IPS-18a (cell line): ENCODE results near the gene WDR20.

Source experiments
- H3K27ac ChIP-seq: one replicate; pipeline ENCODE4 v1.5.1; 2013; ENCODE audit warnings: low read length
- H3K27me3 ChIP-seq: one replicate; pipeline ENCODE4 v1.6.1; 2013; ENCODE audit warnings: mild to moderate bottlenecking, low read length; ENCODE audit not compliant: control insufficient read depth, insufficient read depth
- H3K36me3 ChIP-seq: one replicate; pipeline ENCODE4 v1.6.1; 2013; ENCODE audit warnings: low read depth, low read length; ENCODE audit not compliant: control insufficient read depth
- H3K4me1 ChIP-seq: one replicate; pipeline ENCODE4 v1.6.1; 2013; ENCODE audit warnings: low read depth, low read length; ENCODE audit not compliant: control insufficient read depth
- H3K4me3 ChIP-seq: one replicate; pipeline ENCODE4 v1.5.1; 2013; ENCODE audit warnings: low read length
- H3K9ac ChIP-seq: one replicate; pipeline ENCODE4 v1.6.1; 2013; ENCODE audit warnings: mild to moderate bottlenecking, low read length, moderate library complexity
- H3K9me3 ChIP-seq: one replicate; pipeline ENCODE4 v1.6.1; 2013; ENCODE audit warnings: low read depth, low read length; ENCODE audit not compliant: control insufficient read depth

WDR20 gene

GRCh38 chr14:102177161-102177560 lies 37.5 kb downstream of the WDR20 start:
- Histone ChIP-seq H3K36me3 (no peaks in the 10 kb centered on the region), H3K4me3 (no peak overlapping the region), H3K27me3 (no peaks in the 10 kb centered on the region), H3K27ac (no peak overlapping the region), H3K9ac (no peak overlapping the region), H3K4me1 (no peaks in the 10 kb centered on the region), H3K9me3 (no peaks in the 10 kb centered on the region)

DNA sequence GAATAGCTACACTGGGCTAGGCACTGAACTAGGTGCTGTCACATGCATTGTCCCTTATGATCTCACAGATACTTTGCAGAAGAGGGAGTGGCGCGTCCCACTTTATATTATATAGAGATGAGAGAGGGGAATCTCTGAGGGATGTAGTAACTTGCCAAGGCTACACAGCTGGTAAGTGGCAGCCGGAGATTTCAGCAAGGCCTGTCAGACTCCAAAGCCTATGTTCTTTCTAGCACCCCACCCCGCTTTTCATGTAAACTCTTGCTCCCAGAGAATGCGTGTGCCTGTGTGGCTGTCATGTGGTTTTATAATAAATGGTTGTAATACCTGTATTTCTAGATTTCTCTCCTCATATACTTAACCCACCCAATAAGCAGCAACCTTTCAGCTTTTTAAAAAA lies 39.1 kb downstream of the WDR20 start:
- no peaks in the 10 kb centered on the region for H3K36me3 ChIP-seq
- H3K27me3 ChIP-seq = no peaks in the 10 kb centered on the region
- no peaks in the 10 kb centered on the region for H3K9me3 ChIP-seq
- H3K4me3 ChIP-seq = no peak overlapping the region
- no peak overlapping the region for H3K27ac ChIP-seq
- no peaks in the 10 kb centered on the region for H3K4me1 ChIP-seq
- H3K9ac ChIP-seq = no peak overlapping the region

- no peaks in the 10 kb centered on the region for H3K4me1 ChIP-seq
- H3K9me3 ChIP-seq = no peaks in the 10 kb centered on the region
- no peak overlapping the region for H3K4me3 ChIP-seq
- no peaks in the 10 kb centered on the region for H3K36me3 ChIP-seq
- H3K27me3 ChIP-seq = no peaks in the 10 kb centered on the region
- H3K27ac ChIP-seq = no peak overlapping the region
- H3K9ac ChIP-seq = no peak overlapping the region
Measured at GRCh38 chr14:102180248-102180998, 40.7 kb downstream of the WDR20 start.

- Histone ChIP-seq H3K9ac (no peak overlapping the region), H3K4me3 (no peak overlapping the region), H3K27ac (no peak overlapping the region), H3K4me1 (no peaks in the 10 kb centered on the region), H3K36me3 (no peaks in the 10 kb centered on the region), H3K27me3 (no peaks in the 10 kb centered on the region), H3K9me3 (no peaks in the 10 kb centered on the region)
Measured at GRCh38 chr14:102181187-102181586, 41.5 kb downstream of the WDR20 start.

DNA sequence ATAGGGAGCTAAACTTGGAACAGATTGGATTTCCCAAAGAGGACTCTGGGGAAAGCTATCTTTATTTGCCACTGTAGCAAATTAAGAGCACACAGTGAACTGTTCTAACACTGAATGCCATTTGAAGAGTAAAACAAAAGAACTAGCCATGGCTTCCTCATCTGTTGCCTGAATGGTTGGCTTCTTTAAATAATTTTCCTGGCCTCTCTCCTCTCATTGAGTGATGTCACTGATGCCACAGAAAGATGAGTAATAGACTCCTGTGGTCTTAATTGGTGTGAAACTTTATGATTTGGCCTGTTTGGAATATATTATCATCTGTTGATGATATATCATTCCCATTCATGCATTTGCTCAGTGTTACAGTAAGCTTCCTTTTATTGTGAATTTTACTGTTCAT lies 42.5 kb downstream of the WDR20 start:
- Histone ChIP-seq H3K4me1 (no peaks in the 10 kb centered on the region), H3K9ac (no peak overlapping the region)

DNA sequence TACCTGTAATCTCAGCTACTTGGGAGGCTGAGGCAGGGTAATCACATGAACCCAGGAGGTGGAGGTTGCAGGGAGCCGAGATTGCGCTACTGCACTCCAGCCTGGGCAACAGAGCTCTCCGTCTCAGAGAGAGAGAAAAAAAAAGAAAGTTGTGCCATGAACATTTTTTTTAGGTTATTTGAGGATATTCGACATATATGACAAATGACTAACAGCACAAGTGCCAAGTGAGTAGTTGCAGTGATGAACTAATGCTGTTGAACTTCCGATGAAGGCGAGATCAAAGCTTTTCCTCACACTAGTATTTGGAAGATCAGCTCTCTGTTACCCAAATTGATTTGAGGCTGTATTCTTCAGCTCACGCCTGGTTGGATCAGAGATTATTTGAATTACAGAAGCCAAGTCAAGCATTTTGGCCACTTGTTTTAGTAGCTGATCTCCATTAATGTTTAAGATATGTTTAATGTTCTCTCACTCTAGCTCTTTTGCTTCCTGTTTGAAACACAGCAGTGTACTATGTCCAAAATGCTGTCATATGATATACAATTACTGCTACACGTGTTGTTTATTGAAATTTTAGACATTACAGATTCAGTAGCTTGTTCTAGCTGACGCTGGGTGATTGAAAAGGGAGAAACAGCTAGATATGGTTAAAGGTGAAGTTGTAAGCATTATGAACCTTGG lies 43.4 kb downstream of the WDR20 start:
- no peaks in the 10 kb centered on the region for H3K36me3 ChIP-seq
- no peaks in the 10 kb centered on the region for H3K27me3 ChIP-seq
- H3K4me3 ChIP-seq = no peak overlapping the region
- H3K9ac ChIP-seq = no peak overlapping the region
- no peaks in the 10 kb centered on the region for H3K4me1 ChIP-seq
- no peaks in the 10 kb centered on the region for H3K9me3 ChIP-seq
- H3K27ac ChIP-seq = no peak overlapping the region

More for the DNA sequence above, 42.5 kb downstream of the WDR20 start:
- no peaks in the 10 kb centered on the region for H3K36me3 ChIP-seq
- H3K27me3 ChIP-seq = no peaks in the 10 kb centered on the region
- H3K27ac ChIP-seq = no peak overlapping the region
- H3K4me3 ChIP-seq = no peak overlapping the region
- H3K9me3 ChIP-seq = no peaks in the 10 kb centered on the region

GRCh38 chr14:102183886-102184285 lies 44.2 kb downstream of the WDR20 start:
- Histone ChIP-seq H3K4me3 (no peak overlapping the region), H3K27me3 (no peaks in the 10 kb centered on the region)

DNA sequence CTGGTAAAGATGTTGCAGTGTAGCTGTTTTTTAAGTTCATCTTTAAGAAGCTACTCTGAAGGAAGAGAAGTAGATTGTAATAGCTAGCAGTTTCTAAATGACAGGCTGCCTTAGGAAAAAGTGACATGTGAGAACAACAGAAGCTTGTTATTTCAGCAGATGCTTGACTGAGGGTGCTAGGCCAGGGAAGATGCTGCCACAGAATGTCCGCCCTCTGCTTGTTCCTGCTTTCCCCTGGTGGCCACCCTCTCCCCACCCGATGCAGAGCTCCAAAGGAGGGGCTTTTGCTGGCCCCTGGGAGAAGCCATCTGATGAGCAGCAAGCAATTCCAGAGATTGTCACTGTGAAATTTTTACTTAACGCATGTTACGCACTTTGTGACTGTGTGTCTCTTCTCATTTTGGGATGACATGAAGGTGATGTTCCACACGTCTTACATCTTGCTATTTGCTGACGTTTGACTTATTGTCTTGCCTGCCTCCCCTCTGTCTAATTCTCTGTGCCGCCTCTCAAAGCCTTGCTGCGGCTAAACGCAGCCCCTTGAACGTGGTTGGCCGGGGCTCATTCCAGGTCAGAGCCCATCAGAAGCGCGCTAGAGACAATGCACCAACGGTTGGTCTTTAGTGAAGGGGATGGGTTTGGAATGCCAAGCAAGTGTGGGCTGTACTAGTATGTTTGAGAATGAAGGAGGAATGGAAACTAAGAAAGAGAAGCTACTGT lies 44.8 kb downstream of the WDR20 start:
- Histone ChIP-seq H3K9me3 (no peaks in the 10 kb centered on the region), H3K4me3 (no peak overlapping the region), H3K27me3 (no peaks in the 10 kb centered on the region), H3K36me3 (no peaks in the 10 kb centered on the region), H3K27ac (no peak overlapping the region), H3K4me1 (no peaks in the 10 kb centered on the region), H3K9ac (no peak overlapping the region)

More at GRCh38 chr14:102183886-102184285, 44.2 kb downstream of the WDR20 start:
- no peak overlapping the region for H3K27ac ChIP-seq
- H3K4me1 ChIP-seq = no peaks in the 10 kb centered on the region
- no peaks in the 10 kb centered on the region for H3K9me3 ChIP-seq
- H3K9ac ChIP-seq = no peak overlapping the region
- no peaks in the 10 kb centered on the region for H3K36me3 ChIP-seq

DNA sequence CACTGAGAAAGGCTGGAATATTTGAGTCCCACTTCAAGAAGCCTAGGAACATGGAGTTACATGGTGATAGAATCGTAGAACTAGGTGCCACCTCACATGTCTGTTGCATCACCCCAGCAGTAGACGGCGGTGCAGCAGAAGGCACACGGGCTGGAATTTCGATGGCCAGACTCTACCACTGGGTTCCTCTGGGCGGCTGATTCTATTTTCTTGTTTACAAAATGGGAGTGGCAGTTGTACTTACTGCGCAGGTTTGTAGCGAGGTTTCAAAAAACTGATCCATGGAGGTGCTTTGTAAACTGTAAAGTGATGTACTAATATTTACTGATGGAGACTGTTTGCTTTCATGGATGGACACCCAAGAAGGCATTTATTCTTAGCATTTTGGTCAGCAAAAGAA lies 45.7 kb downstream of the WDR20 start:
- H3K27ac ChIP-seq = no peak overlapping the region

GRCh38 chr14:102187044-102187443 lies 47.3 kb downstream of the WDR20 start:
- Histone ChIP-seq H3K9ac (no peak overlapping the region), H3K27ac (no peak overlapping the region), H3K4me1 (no peaks in the 10 kb centered on the region)

More for the DNA sequence above, 45.7 kb downstream of the WDR20 start:
- Histone ChIP-seq H3K4me1 (no peaks in the 10 kb centered on the region), H3K9me3 (no peaks in the 10 kb centered on the region), H3K36me3 (no peaks in the 10 kb centered on the region), H3K4me3 (no peak overlapping the region), H3K27me3 (no peaks in the 10 kb centered on the region), H3K9ac (no peak overlapping the region)

DNA sequence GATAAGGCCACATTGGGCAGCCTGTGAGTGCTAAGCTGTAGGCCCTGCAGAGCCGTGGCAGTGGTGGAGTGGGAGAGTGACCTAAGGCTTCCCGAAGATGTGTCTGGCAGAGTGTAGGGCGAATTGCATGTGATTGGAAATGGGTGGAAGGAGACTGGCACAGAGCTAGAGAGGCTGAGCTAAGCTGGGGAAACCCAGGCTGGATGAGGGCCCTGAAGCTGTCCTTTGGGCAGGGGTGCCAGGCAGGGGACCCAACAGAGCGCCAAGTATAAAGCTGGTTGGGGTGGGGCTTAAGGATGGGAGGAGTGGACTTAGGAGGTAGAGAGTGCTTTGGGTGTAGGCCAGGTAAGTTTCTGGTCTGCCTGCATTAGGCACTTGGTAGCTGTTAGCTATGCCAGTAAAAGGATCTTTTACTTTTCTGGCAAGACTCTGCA lies 47.9 kb downstream of the WDR20 start:
- H3K9ac ChIP-seq = no peak overlapping the region
- no peak overlapping the region for H3K27ac ChIP-seq
- H3K9me3 ChIP-seq = no peaks in the 10 kb centered on the region
- no peaks in the 10 kb centered on the region for H3K4me1 ChIP-seq
- H3K4me3 ChIP-seq = no peak overlapping the region
- H3K36me3 ChIP-seq = no peaks in the 10 kb centered on the region
- no peaks in the 10 kb centered on the region for H3K27me3 ChIP-seq

More at GRCh38 chr14:102187044-102187443, 47.3 kb downstream of the WDR20 start:
- H3K9me3 ChIP-seq = no peaks in the 10 kb centered on the region
- H3K36me3 ChIP-seq = no peaks in the 10 kb centered on the region
- H3K27me3 ChIP-seq = no peaks in the 10 kb centered on the region
- H3K4me3 ChIP-seq = no peak overlapping the region
